Right cardiac atrium (tissue), 5 donors: ENCODE results near the gene JMJD7. TPM values are rescaled to one million over a fixed set of nuclear protein-coding genes. Genes with fewer than 3 reads are reported as not detected.
A peak's percentile ranks its signal among the peaks of the same experiment; 100 is the strongest.
"Not testable (repeated sequence)": the region's sequence is repeated elsewhere in the genome, so short reads cannot be mapped to it uniquely, and the experiment has no call there.

Experiments
- ATAC-seq, 2 donors: fragments of 200-7000 bp; cut with Tn5 transposase; one replicate each; pipeline versions ENCODE4 v1.8.0 to v1.9.1; 2020; ENCODE audit warnings: moderate library complexity in 2 of 2, mild to moderate bottlenecking in 1 of 2
- DNase-seq, 3 donors: peaks; one replicate each; pipeline ENCODE4 v3.0.0-alpha.2; 2020
- H3K27ac ChIP-seq: one replicate; pipeline ENCODE4 v1.5.1; 2013; ENCODE audit warnings: mild to moderate bottlenecking, low read length, control low read depth, moderate library complexity
- H3K27me3 ChIP-seq: one replicate; pipeline ENCODE4 v1.6.1; 2013; ENCODE audit not compliant: control insufficient read depth, insufficient read depth
- H3K4me1 ChIP-seq: one replicate; pipeline ENCODE4 v1.6.1; 2013; ENCODE audit warnings: low read length; ENCODE audit not compliant: control insufficient read depth, insufficient read depth
- H3K4me3 ChIP-seq: one replicate; pipeline ENCODE4 v1.5.1; 2013; ENCODE audit warnings: low read length, control low read depth
- H3K9me3 ChIP-seq: one replicate; pipeline ENCODE4 v1.6.1; 2013; ENCODE audit warnings: low read length; ENCODE audit not compliant: control insufficient read depth
- WGBS: extraction: QIAGEN DNeasy Blood & Tissue Kit; methylation state at CpG from one replicate; pipeline ENCODE4 v1.1.7; 2013; 5-methylcytosine and 5-hydroxymethylcytosine counted together
- intact Hi-C, 4 donors: fragments of 100-400 bp; cut with DNase I; formaldehyde crosslinking; loops; one replicate each; pipeline versions ENCODE4 v1.11.0 to v1.14.0; 2022 to 2023
- polyA plus RNA-seq: library from polyadenylated mRNA; stranded (reverse); fragments of 200-250 nt; gene quantifications from one replicate; pipeline ENCODE4 v1.2.3, GENCODE V29; 2013
- total RNA-seq, 4 donors: library from RNA; stranded (reverse); fragmentation: NEBNext Ultra II Directional; extraction: Animal tissue kit (Norgen Biotek cat#: 25700); gene quantifications; one replicate each; pipeline ENCODE4 v1.2.1, GENCODE V29; 2021
- donor health status: healthy with polysubstance abuse.
- donor health status: DM: no; HTN: yes; CAD: no.
- donor health status: DM: no; HTN: no; CAD: no.
- donor health status: DM: no; HTN: yes; CAD: no; lungs with severe emphysema.
- donor health status: DM: yes; HTN: yes; CAD: no.

Gene JMJD7
- total and polyA plus RNA-seq, 5 donors = 8.5 to 17.2 (median 16.5) TPM

GRCh38 chr15:41823502-41823901 is 4.4 kb upstream of the JMJD7 start:
- Histone ChIP-seq H3K4me1 (no peaks in the 10 kb centered on the region), H3K27ac (no peak overlapping the region), H3K4me3 (no peak overlapping the region), H3K27me3 (no peaks in the 10 kb centered on the region), H3K9me3 (no peaks in the 10 kb centered on the region)
- DNase-seq (peak in 2 of 3 donors; percentile 30 to 46), ATAC-seq (no peak)
- WGBS = 89% methylated on average over 11 of the region's 11 CpGs
- intact Hi-C loops = no loop called here

GRCh38 chr15:41824062-41824745 is 3.7 kb upstream of the JMJD7 start:
- DNase-seq = peak in 2 of 3 donors; percentile 36
- 92% methylated on average over 19 of the region's 19 CpGs for WGBS
- intact Hi-C loops = no loop called here

GRCh38 chr15:41825145-41825544 is 2.7 kb upstream of the JMJD7 start:
- Histone ChIP-seq H3K4me1 (no peaks in the 10 kb centered on the region), H3K27me3 (no peaks in the 10 kb centered on the region), H3K9me3 (no peaks in the 10 kb centered on the region), H3K4me3 (no peak overlapping the region), H3K27ac (no peak overlapping the region)
- DNase-seq (peak in 2 of 3 donors; percentile 34 to 36), ATAC-seq (no peak)
- intact Hi-C loops = loop anchor here in 1 of 4 donors (5.0 kb wide), 1 partner anchor 157 kb away; no protein-coding TSS in a partner anchor
- 86% methylated on average over 10 of the region's 10 CpGs for WGBS

More at GRCh38 chr15:41824062-41824745, 3.7 kb upstream of the JMJD7 start:
- no peak for ATAC-seq
- Histone ChIP-seq H3K4me1 (no peaks in the 10 kb centered on the region), H3K4me3 (no peak overlapping the region), H3K27ac (no peak overlapping the region), H3K27me3 (no peaks in the 10 kb centered on the region), H3K9me3 (no peaks in the 10 kb centered on the region)

GRCh38 chr15:41825572-41826535 is 2.0 kb upstream of the JMJD7 start:
- DNase-seq (peak; percentile 7 to 48 (median 35)), ATAC-seq (no peak)
- H3K27me3 ChIP-seq = no peaks in the 10 kb centered on the region
- H3K4me3 ChIP-seq = no peak overlapping the region
- no peaks in the 10 kb centered on the region for H3K9me3 ChIP-seq
- 75% methylated on average over 13 of the region's 13 CpGs for WGBS
- intact Hi-C loops = loop anchor here in 1 of 4 donors (5.0 kb wide), 1 partner anchor 156 kb away; no protein-coding TSS in a partner anchor
- H3K4me1 ChIP-seq = no peaks in the 10 kb centered on the region
- H3K27ac ChIP-seq = no peak overlapping the region

GRCh38 chr15:41827290-41827879 is 507 bp upstream of the JMJD7 start:
- 6% methylated on average over 37 of the region's 37 CpGs for WGBS
- H3K9me3 ChIP-seq = no peaks in the 10 kb centered on the region
- no peaks in the 10 kb centered on the region for H3K27me3 ChIP-seq
- no peak for DNase-seq
- H3K4me3 ChIP-seq = peak overlapping the region; percentile 72
- no peaks in the 10 kb centered on the region for H3K4me1 ChIP-seq
- H3K27ac ChIP-seq = no peak overlapping the region
- intact Hi-C loops = loop anchor here in 1 of 4 donors (5.0 kb wide), 1 partner anchor 155 kb away; no protein-coding TSS in a partner anchor
- peak; percentile 6 to 18 for ATAC-seq

- Histone ChIP-seq H3K27me3 (no peaks in the 10 kb centered on the region), H3K9me3 (no peaks in the 10 kb centered on the region), H3K4me1 (no peaks in the 10 kb centered on the region), H3K4me3 (peak overlapping the region; percentile 72), H3K27ac (no peak overlapping the region)
- WGBS = 15% methylated on average over 6 of the region's 6 CpGs
- DNase-seq = no peak
- no peak for ATAC-seq
- intact Hi-C loops = loop anchor here in 1 of 4 donors (5.0 kb wide), 1 partner anchor 154 kb away; no protein-coding TSS in a partner anchor
Measured at GRCh38 chr15:41828807-41829141, 882 bp downstream of the JMJD7 start.

GRCh38 chr15:41829959-41830646 is 2.2 kb downstream of the JMJD7 start:
- Histone ChIP-seq H3K27me3 (no peaks in the 10 kb centered on the region), H3K9me3 (no peaks in the 10 kb centered on the region), H3K4me3 (no peak overlapping the region), H3K4me1 (no peaks in the 10 kb centered on the region), H3K27ac (no peak overlapping the region)
- DNase-seq (peak in 1 of 3 donors; percentile 50), ATAC-seq (no peak)
- WGBS = 93% methylated on average over 13 of the region's 13 CpGs
- intact Hi-C loops = loop anchor here in 1 of 4 donors (5.0 kb wide), 1 partner anchor 152 kb away; no protein-coding TSS in a partner anchor

- WGBS = 81% methylated on average over 4 of the region's 4 CpGs
- H3K4me1 ChIP-seq, H3K27ac ChIP-seq, H3K4me3 ChIP-seq, ATAC-seq, intact Hi-C loops, H3K27me3 ChIP-seq, H3K9me3 ChIP-seq: not testable (repeated sequence)
- DNase-seq = peak in 1 of 3 donors; percentile 9
Measured at GRCh38 chr15:41831291-41831690, 3.4 kb downstream of the JMJD7 start.

GRCh38 chr15:41832208-41832607 is 4.3 kb downstream of the JMJD7 start:
- Histone ChIP-seq H3K27me3 (no peaks in the 10 kb centered on the region), H3K4me3 (no peak overlapping the region), H3K9me3 (no peaks in the 10 kb centered on the region), H3K27ac (no peak overlapping the region), H3K4me1 (no peaks in the 10 kb centered on the region)
- DNase-seq (no peak), ATAC-seq (no peak)
- intact Hi-C loops = no loop called here
- WGBS = 89% methylated on average over 10 of the region's 10 CpGs

- WGBS = 76% methylated on average over 3 of the region's 3 CpGs
- no peaks in the 10 kb centered on the region for H3K27me3 ChIP-seq
- DNase-seq (peak in 1 of 3 donors; percentile 4), ATAC-seq (no peak)
- no peaks in the 10 kb centered on the region for H3K9me3 ChIP-seq
- intact Hi-C loops = no loop called here
- H3K4me1 ChIP-seq = no peaks in the 10 kb centered on the region
- no peak overlapping the region for H3K4me3 ChIP-seq
- no peak overlapping the region for H3K27ac ChIP-seq
Measured at GRCh38 chr15:41832875-41833274, 5.0 kb downstream of the JMJD7 start.
